A375 (cell line): ENCODE data around the gene BCAS1. TPM values are rescaled to one million over a fixed set of nuclear protein-coding genes. Genes with fewer than 3 reads are reported as not detected.

Experiments used
- small RNA-seq: library from RNA; depleted of rRNA; stranded (forward); fragments of <200 nt; gene quantifications from one replicate; pipeline ENCODE3, GENCODE V24; 2014
- total RNA-seq: library from RNA; depleted of rRNA; stranded (reverse); fragments of >200 nt; shearing (Covaris generic); gene quantifications from 2 replicates; pipeline ENCODE4 v1.2.3, GENCODE V29; 2014; rRNA removed

The BCAS1 gene, protein sequence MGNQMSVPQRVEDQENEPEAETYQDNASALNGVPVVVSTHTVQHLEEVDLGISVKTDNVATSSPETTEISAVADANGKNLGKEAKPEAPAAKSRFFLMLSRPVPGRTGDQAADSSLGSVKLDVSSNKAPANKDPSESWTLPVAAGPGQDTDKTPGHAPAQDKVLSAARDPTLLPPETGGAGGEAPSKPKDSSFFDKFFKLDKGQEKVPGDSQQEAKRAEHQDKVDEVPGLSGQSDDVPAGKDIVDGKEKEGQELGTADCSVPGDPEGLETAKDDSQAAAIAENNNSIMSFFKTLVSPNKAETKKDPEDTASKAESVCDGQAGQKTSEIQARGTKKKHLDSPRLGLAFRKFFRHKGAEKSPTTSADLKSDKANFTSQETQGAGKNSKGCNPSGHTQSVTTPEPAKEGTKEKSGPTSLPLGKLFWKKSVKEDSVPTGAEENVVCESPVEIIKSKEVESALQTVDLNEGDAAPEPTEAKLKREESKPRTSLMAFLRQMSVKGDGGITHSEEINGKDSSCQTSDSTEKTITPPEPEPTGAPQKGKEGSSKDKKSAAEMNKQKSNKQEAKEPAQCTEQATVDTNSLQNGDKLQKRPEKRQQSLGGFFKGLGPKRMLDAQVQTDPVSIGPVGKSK
- total RNA-seq, result not detected in 2 replicates

DNA sequence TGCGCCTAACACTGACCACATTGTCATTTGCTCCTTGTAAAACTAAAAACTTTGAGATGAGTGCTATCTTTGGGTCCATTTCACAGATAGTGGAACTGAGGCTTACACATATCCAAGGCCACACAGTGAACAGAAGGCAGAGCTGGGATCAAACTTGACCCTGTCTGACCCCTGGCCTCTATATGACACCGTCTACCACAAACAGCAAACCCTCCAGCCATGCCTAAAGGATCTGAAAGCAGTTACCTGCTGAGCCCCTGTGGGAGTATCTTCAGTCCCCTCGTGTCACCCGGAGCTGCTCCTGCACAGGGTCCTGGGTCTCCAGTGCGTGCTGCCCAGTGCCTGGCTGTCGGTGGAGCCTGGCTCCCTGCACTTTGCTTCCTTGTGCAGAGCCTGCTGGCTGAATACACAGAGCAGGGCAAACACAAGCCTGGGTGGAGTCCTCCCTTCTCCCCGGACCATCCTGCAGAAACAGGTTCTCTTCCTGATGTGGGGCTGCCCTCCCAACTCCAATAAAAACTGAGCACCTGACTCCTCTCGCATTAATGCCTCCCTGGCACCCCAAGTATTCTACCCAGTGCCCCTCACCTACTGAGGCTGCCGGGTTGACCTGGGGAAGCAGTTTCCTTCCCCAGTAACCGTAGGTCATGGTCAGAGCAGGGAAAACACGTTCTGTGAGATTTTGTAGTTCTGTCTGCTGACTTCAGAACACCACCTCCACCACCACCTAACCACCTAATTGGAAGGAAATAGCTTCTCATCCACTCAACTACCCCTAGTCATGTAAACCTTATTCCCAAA is at the start of gene BCAS1:
Gene BCAS1, minus strand, starts transcription at position 408 of the 801 bp plus-strand sequence. CDS start 11,876 bp downstream, outside the sequence.

Small RNA genes within 50 kb of the gene (small RNA-seq; reads per million reads assigned to genes)
- not detected for gene MIR4756

Other genes starting within 250 kb of the BCAS1 start
- gene CYP24A1, start 103.4 kb upstream of the BCAS1 start, total RNA-seq, result 0.08 TPM in 1 of 2 replicates, not detected in the other
- 155 and 188 TPM in 2 replicates for gene PFDN4, start 137.5 kb upstream of the BCAS1 start, total RNA-seq